HG03571 (cell line): Measurements from ENCODE around the gene KSR2.
"Not testable (repeated sequence)": the region's sequence is repeated elsewhere in the genome, so short reads cannot be mapped to it uniquely, and the experiment has no call there.

ENCODE experiments used
- ATAC-seq: cut with Tn5 transposase; IDR thresholded peaks from one replicate; pipeline ENCODE4 v1.9.1; 2021; ENCODE audit not compliant: unreplicated experiment

Gene KSR2

DNA sequence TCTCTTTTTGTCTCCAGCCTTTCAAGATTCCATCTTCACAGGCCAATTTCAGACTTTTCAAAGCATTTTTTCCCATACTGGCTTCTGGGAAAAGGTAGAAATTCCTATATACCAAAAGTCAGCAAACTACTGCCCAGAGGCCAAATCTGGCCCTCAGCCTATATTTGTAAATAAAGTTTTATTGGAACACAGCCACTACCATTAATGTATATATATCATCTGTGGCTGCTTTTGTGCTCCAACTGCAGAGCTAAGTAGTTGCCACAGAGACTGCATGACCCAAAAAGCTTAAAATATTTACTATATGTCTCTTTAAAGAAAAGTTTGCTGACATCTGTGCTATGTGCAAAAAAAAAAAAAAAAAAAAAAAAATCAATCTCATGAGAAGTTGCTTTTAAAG, 76.3 kb downstream of the KSR2 start:
- ATAC-seq = no peak

DNA sequence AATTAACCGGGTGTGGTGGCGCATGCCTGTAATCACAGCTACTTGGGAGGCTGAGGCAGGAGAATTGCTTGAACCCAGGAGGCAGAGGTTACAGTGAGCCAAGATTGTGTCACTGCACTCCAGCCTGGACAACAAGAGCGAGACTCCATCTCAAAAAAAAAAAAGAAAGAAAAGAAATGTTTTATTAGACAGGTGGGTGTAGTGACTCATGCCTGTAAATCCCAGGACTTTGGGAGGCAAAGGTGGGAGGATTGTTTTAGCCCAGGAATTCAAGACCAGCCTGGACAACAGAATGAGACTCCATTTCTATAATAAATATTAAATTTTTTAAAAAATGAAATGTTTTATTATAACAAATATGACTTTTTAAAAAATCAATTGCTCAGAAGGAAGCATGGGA, 77.5 kb downstream of the KSR2 start:
- ATAC-seq = not testable (repeated sequence)

DNA sequence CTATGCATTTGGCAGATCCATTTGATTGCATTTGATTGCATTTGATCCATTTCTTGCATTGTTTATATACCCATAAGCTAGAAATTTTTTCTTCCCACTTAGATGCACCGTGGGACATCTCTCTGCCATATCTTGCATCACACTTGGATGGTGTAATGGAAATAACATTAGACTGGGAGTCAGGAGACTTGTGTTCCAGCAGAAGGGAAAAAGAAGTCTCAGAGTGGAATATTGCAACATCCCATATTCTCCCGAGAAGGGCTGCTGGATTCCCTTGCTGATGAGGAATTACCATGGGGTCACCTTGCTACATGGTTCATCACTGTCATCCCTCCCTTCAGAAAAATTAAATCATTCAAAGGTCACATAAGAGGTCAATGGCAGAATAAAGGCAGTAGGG, 78.1 kb downstream of the KSR2 start:
- no peak for ATAC-seq

DNA sequence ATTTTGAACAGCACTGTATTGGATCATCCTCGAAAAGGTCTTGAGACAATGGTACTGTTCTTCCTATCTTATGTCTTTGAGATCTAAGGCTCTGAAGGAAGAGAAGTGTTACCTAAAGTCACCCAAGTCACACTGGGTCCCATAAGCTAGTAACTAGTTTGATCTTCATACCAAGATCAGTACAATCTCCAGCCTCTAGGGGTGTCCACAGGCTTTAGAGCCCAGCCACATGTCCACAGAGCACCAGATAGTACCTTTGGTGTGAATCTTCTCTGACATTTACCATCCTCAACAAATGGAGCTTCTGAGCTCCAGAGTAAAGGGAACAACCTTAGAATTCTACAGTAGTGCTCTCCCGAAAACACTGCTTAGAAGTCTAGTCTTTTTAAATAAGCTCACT, 78.7 kb downstream of the KSR2 start:
- no peak for ATAC-seq

DNA sequence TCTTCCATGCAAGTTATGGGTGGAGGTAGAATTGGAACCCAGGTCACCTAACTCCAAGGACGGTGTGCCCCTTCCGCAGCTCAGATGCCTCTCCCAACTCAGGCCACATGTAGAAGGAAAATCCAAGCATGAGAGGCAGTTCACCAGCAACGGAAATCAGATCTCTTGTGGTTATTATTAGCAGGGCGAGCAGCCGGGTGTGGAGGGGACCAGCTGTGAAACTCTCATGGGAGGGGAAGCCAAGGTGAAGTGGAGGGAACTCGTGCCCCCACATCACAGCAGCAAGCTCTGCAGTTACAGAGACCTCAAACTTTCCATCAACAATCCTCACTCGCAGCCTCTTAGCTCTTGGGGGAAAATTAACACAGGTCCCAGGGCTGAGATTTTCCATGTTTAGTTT, 79.7 kb downstream of the KSR2 start:
- no peak for ATAC-seq

DNA sequence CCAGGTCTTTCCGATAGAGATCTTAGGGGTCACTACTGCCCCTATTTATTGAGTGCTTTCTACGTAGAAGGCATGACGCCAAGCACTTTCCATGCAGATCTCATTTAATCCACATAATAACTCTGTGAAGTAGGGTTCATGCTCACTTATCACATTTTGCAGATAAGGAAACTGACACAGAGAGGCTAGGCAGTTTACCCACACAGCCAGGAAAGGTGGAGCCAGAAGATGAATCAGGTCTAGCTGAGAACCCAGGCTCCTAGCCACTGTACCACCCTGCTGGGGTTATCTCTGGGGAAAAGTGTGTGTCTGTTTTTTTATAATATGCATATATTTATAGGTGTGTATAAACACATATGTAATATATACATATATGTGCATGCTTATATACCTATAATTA, 83.6 kb downstream of the KSR2 start:
- ATAC-seq = no peak

DNA sequence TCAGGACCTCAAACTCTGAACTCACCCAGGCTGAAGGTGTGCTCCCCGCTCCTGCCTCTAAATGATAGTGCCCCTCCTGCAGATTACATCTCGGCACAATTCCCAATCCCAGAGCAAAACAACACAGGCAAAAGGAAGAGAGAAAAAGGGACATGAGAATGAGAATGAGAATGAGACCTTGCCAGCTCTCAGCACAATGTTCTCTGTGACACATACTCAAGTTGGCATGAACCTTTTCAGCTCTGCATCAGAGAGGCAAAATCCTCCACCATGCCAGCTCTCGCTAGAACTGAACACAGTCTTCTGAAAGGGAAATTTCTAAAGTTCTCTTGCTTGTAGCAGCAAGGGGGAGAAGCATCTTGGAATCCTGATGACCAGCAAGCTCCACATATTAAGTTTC, 84.6 kb downstream of the KSR2 start:
- ATAC-seq = no peak

DNA sequence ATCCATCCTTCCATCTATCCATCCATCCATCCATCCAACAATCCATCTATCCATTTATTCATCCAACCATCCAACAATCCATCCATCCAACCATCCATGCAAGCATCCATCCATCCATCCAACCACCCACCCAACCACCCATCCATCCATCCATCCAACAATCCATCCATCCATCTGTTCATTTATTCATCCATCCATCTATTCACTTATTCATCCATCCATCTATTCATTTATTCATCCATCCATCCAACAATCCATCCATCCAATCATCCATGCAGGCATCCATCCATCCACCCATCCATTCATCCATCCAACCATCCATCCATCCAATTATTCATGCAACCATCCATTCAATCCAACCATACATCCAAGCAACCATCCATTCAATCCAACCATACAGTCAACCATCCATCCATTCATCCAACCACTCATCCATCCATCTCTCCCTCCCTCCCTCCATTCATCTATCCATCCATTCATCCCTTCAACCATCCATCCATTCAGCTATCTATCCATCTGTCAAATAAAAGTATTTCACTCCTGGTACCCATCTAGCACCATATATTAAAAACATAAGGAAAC, 86.1 kb downstream of the KSR2 start:
- ATAC-seq = no peak

DNA sequence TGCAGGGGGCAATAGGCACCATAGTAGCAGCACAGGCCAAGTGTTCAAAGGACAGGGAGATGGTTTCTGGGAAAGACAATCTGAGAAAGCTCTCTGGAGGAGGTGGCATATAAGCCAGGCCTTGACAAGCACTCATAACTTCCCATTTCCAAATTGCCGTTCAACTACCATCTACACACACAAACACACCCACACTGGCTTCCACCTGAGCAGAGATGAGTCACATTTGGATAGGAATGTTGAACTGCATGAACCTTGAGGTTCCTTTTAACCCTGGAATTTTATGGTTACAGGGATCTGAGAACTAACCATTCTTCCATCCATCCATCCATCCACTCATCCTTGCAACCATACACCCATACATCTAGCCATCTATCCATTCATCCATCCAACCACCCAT, 86.6 kb downstream of the KSR2 start:
- ATAC-seq = no peak

DNA sequence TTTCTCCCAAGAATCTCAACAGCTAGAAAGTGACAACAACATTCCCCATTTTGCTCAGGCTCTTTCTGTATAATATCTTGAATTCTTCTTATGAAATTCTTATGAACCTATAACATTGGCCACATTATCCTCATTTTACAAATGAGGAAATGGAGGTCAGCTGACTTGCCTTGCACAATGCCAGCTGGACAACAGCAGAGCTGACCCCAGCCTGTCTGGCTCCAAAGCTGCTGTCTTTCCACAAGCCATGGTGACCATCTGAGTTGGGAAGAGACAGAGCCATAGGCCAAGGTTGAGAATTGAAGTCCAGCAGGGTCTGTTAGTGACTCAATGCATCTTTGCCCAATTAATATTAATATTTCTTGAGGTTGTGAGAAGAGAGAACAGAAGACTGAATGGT, 87.3 kb downstream of the KSR2 start:
- ATAC-seq = no peak

DNA sequence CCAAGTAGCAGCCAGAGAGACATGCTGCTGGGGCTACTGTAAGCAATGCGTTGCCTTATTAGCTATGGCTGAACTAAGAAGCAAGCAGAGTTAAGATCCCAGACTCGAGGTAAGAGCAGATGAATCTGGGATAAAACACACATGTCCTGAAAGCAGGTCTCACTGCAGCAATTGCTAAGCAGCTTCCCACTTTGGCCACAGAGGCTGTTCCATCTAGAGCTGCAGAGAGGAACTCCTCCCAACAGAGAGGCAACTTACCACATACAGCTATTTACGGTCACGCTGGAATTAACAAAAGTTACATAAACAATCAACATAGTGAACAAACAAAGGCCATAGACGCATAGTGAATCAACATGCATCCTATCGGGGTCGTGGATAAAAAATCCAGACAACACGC, 90.2 kb downstream of the KSR2 start:
- no peak for ATAC-seq

DNA sequence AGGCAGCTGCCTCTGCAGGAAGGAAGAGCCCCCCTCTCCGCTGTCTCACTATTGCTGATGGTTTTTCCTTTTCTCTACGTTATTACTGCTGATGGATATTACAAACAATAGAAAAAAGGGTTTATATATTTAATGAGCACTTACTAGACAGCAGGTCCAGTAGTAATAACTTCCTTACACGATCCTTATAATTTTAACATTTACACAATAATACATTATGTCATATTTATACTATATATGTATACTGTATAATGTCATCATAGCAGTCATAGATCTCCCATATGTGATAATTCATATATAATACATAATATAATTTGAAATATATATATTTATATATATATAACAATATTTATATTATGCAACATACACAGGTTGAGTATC, 92.4 kb downstream of the KSR2 start:
- no peak for ATAC-seq

DNA sequence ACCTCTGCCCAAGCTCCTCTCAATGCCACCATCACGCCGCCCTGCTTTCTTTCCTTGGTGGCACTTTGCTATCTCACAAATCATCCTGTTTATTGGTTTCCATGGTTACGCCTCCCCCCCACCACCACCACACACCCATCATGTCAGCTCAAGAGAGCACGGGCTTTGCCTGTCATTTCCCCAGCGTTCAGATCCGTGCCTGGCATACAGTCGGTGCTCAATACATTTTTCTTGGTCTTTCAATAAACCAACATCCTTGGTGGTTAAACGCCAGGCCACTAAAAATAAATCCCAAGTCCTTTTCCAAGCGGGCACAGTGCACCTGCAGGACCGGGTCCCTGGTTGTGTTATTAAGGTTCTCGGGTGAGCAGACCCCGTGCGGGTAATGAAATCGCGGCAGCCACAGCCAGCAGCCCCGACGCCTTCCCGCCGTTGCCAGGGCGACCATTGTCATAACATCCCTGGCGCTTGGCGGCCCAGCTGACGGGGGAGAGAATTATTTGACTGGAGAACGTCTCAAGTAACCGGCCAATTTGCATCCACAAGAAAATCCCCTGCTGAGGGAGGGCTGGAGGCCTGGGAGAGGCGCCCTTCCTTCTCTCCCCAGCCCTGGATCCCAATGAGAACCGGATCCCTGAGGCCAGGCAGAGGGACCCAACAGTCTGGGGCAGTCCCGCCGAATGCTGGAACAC, 92.9 kb downstream of the KSR2 start:
- ATAC-seq = no peak

DNA sequence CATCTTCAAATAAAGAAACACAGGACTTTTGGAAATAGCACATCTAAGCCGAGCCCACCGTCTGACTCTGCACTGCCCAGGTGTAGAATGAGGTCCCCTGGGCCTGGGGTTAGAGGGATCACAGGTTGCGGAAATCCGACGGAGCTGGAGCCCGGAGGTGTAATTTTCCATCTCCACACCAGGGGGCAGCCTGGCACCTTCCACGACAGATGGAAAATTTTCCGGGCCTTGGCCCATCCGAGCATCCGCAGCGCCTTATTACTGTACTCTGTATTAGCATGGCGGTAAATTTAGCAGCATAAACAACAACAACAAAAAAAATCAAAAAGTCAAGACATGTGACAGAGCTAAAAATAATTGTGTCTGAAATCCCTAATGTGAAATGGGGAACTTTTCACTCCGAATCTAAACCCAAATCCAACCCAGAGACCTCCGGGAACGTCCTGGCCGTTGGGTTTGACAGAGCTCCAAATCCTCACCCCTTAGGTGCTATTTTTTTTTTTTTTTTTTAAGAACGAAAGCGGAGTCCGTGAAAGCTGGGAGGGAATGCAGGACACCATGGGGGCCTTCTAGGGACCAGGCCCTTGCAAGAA, 93.9 kb downstream of the KSR2 start:
- no peak for ATAC-seq

DNA sequence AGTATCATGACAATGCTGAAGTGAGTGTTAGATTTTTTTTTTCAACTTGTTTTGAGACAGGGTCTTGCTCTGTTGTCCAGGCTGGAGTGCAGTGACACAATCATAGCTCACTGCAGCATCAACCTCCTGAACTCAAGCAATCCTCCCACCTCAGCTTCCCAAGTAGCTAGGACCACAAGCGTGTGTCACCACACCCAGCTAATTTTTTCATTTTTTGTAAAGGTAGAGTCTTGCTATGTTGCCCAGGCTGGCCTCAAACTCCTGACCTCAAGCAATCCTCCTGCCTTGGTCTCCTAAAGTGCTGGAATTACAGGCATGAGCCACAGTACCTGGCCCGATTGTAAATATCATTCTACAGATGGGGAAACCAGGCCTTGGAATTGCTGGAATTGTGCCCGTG, 94.6 kb downstream of the KSR2 start:
- not testable (repeated sequence) for ATAC-seq

DNA sequence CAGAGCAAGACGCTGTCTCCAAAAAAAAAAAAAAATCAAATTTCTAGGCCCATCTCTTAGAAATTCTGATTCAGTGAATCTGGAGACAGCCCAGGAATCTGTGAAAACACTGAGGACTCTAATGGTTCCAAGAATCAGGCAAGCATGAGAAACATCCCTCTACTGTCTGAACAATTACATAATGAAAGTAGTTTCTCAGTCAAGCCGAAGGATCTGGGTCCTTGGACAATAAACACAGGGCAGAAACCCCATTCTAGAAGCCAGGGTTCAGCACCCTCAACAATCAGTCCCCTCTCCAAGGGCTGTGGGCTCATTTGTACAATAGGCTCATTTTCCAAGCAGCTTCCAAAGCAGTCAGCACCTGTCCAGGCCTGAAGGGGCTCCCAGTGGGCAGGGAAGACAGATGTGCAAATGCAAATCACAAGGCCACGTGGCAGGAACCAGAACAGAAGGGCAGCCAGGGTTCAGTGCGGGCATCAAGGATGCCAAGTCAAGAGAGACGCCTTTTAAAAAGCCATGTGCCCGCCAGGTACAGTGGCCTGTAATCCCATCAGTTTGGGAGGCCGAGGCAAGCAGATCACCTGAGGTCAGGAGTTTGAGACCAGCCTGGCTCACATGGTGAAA, 96.1 kb downstream of the KSR2 start:
- no peak for ATAC-seq

DNA sequence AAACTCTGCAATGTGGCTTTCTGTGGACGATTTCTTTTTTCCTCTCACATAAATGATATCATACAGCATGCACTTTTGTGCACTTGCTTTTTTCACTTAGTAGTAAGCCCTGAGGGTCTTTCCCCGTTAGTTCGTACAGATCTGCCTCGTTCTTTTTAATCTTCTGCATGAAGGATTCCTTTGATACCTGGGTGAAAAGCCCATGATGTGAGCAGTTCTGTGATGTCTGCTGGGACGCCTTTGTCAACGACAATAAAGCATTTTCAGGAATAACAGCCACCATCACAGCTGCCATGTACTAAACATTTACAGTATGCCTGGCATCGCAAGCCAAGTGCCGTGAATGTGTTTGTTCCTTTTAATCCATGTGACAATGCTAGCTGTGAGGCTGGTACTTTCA, 99.2 kb downstream of the KSR2 start:
- ATAC-seq = no peak

DNA sequence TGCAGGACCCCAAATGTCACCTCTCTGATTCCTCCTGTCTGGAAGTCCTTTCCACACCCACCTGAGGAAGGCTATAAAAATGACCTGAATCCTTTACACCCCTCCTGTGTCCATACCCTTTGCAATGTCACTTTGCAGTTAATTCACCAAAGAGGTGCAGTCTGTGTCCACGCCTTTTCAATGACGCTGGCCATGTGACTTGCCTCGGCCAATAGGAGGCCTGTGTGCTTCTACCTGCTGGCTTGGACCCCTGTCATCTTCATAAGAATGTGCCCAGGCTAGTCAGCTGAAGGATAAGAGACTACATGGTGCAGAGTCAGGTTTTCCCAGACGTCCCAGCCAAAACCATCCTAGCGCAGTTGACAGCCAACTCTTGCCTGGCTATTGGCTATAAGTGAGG, 101.4 kb downstream of the KSR2 start:
- no peak for ATAC-seq

DNA sequence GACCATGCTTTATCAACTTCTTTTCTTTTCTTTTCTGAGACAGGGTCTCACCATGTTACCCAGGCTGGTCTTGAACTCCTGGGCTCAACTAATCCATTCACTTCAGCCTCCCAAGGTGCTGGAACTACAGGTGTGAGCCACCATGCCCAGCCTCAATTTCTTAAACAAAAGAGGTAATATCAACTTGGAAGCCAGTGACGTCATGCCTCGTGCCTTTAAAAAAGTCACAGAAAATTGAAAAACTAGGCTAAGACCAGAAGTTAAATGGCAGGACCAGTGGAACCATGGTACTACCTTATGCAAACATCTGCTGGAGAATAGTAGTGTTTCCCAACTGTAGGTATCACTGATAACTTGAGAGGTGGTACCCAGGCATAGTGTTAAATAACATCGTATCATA, 103.3 kb downstream of the KSR2 start:
- no peak for ATAC-seq

DNA sequence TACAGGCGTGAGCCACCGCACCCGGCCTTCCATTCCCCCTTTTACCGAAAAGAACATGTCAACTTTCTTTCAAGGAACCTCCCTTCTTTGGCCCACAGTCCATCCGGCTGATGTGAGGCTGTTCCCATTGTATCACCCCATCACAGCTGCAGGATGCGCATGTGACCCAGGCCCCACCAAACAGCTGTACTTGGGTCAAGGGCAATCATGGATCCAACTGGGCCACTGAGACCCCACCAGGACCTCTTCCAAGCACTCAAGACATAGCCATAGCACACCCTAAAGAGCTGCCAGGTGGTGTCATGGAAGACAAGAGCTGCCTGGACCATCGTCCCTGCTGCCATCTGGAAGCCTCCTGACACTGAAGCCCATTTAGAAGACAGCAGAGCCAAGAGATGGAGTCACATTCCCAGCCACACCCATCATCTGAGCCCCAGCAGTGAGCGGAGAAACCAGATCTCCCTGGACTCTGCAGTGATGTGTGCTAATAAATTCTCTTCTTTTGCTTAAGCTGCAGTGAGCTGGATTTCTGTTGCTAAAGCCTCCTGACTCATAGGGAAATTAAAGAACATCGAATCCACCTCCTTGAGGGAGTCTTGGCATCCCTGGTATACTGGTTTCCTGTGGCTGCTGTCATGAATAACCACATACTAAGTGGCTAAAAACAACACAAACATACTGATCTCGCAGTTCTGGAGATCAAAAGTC, 105.6 kb downstream of the KSR2 start:
- ATAC-seq = no peak

DNA sequence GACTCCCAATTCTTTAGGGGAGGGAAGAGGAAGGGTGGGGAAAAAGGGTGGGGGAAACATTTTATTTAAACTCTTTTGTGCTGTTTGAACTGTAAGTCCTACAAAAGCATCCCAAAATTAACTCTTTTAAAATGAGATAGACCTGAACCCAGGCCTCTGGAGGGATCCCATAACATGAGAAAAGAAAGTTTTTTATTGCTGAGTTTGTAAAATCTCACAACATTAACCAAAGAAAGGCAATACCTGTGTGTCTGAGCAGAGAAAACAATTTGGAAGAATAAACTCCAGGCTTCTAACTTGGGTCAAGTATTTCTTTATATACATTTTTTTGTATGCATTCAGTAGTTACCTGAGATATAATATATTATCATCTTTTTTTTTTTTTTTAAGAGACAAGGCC, 107.1 kb downstream of the KSR2 start:
- ATAC-seq = no peak

DNA sequence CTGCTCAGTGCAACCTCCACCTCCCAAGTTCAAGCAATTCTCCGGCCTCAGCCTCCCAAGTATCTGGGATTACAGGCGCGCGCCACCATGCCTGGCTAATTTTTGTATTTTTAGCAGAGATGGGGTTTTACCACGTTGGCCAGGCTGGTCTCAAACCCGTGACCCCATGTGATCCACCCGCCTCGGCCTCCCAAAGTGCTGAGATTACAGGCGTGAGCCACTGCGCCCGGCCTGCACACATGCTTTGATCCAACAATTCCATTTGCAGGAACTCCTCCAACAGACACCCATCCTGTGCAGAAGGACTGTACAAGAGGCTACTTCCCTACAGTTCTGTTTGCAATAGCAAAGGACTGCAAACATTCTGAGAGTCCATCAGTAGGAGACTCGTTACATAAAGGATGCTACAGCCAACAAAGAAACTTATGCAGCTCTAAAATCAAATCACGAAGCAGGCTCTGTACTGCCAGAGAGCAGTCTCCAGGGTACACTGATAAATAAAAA, 108.0 kb downstream of the KSR2 start:
- not testable (repeated sequence) for ATAC-seq
